ENCODE data around the gene MFNG.

GRCh38 chr22:37474447-37475090 lies 11.6 kb downstream of the MFNG start:
- TF ChIP-seq CTCF (IDR thresholded peaks at IDR 0.05), result no peak
- no peak for TF ChIP-seq POLR2A (IDR thresholded peaks at IDR 0.05; ENCODE audit: low read depth)
